GM21576 (cell line): ENCODE results near the gene BLM.

Experiments
- ATAC-seq: cut with Tn5 transposase; IDR thresholded peaks from one replicate; pipeline ENCODE4 v1.9.1; 2021; ENCODE audit warnings: mild to moderate bottlenecking, moderate library complexity; ENCODE audit not compliant: unreplicated experiment

BLM gene

DNA sequence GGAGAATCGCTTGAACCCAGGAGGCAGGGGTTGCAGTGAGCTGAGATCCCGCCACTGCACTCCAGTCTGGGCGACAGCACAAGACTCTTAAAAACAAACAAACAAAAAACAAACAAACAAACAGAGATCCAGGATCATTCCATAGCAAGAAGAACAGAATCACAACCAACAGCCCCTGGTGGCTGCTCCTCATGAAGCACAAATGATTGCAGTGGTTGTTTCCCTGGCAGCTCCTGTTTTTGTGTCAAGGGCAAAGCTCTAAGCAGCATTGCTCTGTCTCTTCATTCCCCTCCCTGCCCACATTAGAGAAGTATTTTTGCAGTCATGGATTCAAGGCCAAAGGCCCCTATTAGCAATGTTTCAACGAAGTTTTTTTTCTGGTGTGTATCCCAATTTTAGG, 25.8 kb upstream of the BLM start:
- ATAC-seq: no peak

DNA sequence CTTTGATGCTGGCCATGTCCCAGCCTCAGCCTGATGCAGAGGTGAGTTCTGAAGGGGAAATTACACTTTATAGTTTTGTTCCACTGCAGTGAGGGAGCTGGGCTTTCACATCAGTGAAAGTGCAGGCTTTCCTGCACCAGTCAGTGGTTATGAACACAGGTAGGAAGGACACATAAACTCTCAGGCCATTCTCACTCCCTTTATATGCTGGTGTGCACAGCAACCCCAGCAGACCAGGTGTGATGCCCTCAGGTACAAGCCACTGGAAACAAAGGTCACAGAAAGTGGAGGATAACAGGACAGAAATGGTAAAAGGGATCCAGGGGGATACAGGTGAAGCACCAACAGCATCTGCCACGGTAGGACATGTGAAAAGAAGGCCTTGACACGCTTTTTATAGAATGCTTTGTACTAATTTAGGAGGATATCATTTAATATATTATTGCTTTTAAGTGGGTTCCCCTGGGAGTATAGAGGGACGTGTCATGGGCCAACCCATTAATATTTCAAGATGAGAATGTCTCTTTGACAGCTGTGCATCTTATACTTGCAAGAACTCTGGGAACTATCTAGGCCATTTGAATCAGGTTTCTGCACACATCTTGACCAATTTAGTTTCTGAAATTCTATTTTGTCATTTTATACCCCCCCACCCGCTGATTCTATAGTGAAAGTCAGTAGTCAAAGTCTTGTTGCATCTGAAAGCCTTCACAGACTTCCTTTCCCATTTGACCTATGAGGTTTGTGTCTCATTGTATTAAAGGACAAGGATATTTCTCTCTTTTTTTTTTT, 25.0 kb upstream of the BLM start:
- peak; percentile 62 for ATAC-seq

DNA sequence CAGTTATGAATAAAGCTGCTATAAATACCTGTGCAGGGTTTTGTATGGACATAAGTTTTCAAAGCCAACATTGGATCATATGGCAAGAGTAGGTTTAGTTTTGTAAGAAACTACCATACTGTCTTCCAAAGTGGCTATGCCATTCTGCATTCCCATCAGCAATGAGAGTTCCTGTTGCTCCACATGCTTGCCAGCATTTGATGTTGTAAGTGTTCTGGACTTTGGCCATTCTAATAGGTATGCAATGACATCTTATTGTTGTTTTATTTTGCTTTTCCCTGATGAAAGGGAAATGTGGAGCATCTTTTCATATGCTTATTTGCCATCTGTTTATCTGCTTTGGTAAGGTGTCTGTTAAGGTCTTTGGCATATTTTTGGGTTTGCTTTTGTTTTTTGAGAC, 22.2 kb upstream of the BLM start:
- no peak for ATAC-seq

DNA sequence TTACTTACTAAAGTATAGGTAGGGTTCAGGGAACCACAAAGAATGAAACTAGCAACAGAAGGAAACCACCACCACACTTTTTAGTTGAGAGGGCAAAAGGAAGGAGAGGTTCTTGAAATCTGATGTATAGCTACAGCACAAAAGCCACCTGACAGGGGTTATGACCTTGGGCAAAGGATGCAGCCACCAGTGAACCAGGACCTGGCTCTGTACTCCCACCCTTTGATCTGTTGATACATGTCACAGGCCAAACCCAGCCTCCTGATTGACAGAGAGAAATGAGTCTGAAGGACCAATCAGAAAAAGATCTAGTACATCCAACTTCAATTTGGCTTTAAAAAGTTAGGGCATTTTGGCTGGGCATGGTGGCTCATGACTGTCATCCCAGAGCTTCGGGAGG, 20.0 kb upstream of the BLM start:
- ATAC-seq: no peak

DNA sequence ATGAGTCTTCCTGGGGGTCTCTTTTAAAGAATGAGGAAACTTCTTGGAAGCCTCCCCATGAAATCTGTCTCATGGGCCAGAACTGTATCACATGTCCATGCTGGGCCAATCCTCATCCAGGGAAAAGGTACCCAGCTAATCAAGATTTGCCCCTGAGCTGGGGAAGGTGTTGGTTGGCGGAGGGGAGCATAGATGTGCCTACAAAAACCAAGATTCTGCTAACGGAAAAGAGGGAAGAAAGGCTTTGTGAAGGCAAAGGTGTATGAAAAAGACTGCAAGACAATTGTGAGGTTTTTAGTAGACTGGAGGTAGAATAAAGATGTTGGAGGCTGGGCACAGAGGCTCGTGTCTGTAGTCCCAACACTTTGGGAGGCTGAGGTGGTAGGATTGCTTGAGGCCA, 18.5 kb upstream of the BLM start:
- ATAC-seq: no peak

DNA sequence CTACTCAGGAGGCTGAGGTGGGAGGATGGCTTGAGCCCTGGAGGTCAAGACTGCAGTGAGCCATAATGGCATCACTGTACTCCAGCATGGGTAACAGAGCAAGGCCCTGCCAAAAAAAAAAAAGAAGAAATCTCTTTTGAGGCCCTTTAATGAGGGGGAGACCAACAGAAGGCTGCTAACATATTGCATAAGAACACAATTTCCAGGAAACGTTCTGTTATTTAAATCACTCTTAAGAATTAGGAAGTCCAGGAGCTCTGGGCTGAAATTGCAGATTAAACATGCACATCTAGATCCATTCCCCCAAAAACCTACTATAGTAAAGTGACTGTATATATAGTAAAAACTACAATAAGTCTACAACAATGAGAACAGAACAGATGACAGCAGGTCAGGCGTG, 16.1 kb upstream of the BLM start:
- no peak for ATAC-seq

DNA sequence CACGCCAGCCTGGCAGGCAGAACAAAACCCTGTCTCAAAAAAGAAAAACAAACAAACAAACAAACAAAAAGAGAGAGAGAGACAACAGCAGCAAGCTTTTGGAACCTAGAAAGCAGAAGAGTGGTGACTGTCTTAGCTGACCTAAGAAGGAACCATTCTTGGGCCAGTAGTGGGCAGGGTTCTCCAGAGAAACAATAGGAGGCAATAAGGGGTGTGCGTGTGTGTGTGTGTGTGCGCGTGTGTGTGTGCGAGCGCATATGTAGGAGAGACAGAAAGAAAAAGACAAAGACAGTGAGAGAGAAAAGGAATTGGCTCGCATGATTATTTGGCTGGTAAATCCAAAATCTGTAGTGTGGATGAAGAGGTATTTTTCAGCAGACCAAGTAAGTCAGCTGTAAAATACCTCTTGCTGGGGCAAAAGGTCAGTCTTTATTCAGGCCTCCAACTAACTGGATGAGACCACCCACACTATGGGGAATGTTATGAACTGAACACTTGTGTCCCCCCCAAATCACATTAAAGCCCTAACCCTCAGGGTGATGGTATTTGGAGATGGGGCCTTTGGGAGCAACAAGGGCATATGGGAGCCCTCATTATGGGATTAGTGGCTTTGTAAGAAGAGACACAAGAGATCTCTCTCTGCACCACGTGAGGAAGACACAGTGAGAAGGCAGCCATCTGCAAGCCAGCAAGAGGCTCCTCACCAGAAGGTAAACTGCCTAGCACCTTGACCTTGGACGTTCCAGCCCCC, 15.1 kb upstream of the BLM start:
- no peak for ATAC-seq

DNA sequence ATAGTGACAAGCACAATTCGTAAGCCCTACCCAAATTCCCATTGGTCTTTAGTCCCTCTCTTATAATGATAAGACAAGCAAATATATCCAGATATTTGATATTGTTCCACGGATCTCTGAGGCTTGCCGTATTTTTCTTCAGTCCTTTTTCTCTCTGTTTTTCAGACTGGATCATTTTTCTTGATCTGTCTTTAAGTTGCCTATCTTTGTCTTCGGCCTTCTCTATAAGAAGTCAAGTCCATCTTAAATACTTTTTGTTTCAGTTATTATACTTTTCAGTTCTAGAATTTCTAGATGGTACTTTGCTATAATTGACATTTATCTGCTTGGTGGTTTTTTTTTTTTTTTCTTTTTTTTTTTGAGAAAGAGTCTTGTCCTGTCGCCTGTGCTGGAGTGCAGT, 13.7 kb upstream of the BLM start:
- no peak for ATAC-seq

DNA sequence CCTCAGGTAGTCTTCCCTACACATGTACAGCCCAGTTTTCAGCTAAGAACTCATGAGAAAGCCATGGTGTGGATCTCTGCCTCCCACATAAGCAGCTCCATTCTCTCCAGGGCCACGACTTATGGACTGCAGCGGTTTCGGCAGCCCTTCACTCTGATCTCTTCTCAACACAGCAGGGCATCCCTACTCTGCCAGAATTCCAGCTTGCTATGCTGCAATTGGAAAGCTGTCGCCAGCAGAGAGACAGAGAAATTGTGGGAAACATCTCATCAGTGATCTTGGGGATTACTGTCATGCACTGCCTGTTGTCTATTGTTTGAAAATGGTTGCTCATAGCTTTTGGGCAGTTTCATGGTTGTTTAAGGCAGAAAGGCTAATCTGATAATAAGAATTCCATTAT, 11.9 kb upstream of the BLM start:
- ATAC-seq: no peak

DNA sequence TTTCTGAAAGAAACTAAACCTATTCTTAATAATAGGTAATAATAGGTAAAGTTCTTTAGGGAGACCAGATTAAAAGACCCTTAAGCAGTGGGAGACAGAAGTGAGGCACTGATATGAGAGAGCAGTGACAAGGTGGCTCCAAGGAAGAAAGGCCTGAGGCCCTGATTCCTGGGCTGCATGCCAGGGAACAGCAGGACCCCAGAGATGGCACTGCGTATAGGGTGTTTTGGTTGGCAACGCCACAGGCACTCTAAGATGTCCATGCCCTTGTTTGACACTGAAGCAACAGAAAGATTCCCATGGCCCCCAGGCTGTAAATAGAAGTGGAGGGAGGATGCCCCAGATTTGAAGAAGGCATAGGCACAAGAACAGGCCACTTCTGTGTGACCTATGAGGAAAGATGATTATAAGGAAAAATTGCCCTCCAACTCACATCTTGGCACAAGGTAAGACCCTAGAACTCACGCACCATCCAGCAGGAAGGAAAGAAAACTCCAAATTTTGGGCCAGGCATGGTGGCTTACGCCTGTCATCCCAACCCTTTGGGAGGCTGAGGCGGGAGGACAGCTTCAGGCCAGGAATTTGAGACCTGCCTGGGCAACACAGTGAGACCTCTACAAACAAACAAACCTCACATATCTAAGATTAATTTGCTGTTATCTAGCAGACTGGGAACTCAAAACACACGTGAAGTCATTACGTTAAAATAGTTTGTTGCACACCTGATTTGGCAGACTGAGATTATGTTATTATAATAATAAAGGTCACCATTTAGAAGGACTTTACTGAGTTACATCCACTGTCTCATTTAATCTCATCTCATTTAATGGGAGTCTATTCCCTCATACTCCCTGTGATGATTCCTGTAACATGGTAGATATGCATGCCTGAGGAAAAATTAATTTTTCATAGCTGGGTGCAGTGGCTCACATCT, 10.5 kb upstream of the BLM start:
- ATAC-seq: no peak

DNA sequence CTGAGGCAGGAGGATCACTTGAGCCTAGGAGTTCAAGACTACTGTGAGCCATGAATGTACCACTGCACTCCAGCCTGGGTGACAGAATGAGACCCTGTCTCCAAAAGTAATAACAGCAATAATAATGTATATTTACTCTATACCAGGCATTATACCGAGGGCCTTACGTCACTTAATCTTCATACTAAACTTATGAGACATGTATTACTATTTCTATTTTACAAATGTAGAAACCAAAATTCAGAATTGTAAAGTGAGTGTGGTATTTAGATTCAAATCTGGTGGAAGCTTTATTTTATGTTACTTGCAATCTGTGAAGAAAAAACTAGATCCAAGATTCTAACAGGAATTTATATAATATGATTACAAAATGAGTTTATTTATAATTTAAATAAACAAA, 9.7 kb upstream of the BLM start:
- ATAC-seq: no peak

DNA sequence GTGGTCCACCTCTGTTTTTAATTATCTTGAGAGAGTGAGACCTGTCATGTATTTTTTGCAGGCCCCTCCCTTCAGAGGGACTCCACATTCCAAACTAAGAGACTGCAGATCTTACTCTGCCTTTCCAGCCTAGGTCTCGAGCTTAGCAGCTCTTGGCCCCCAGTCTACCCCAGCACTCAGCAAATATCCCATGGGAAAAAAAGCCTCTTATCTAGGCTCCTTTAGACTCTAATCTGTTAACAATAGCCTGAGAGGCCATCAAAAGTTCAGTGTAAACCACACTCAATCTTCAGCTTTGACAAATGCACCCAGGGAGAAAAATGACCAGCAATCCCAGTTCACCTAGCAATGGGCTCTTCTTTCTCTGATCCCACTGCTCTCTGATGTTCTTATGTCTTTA, 8.6 kb upstream of the BLM start:
- ATAC-seq: no peak

DNA sequence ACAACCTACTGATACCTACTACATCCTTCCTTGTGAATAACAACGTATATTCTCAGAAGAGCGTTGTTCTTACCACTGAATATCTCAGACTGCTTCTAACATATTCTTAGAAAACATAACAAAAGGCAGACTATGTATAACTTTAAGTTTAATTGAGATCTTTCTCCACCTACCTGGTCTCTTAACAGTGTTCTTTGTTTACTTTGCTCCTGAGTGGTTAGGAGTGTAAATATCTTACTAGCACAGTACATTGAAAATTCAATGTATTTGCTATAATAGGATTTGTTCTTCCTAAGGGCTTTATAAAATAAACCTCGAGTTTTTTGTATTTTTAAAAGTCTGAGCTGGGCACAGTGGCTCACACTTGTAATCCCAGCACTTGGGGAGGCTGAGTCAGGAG, 7.9 kb upstream of the BLM start:
- no peak for ATAC-seq

DNA sequence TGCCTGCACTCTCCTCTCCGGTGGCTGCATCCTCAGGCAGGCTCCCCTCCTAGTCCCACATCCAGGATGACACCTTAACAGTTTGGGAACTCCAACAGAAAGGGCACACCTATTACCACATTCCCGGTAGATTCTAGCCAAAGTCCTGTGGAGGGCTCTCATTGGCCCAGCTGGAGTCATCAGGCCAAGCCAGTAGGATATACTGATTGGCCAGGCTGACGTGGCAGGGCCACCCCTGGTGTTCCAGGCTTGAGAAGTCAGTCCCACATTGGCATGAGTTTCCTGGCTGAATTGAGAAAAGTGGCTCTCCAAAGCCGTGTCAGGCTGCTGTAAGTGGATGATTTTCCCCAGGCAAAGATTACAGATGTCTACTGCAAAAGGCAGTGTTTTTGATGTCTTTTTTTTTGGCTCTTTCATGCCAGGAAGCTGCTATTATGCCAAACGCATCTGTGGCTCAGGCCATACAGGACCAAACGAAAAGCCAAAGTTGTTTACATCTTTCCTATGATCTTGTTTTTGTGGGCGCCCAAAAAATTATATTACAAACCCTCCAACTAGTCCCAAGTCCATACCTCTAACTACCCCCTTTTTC, 6.6 kb upstream of the BLM start:
- no peak for ATAC-seq

DNA sequence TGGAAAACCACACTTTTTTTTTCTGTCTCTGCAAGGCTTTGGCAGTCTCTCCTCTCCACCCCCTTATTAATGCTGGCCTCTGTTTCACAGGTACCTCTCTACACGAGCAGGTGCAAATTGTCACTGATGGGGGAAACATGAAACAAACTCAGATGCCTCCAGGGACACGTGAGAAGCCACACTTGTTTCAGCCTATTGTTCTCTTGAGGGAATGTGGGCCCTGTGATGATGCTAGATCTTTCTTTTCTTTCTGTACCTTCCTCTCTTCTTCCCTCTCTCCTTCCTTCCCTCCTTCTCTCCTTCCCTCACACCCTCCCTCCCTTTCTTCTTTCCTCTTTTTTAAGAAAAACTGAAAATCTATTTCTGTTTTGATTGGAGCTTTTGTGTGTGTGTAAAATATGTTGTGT, 5.7 kb upstream of the BLM start:
- no peak for ATAC-seq

DNA sequence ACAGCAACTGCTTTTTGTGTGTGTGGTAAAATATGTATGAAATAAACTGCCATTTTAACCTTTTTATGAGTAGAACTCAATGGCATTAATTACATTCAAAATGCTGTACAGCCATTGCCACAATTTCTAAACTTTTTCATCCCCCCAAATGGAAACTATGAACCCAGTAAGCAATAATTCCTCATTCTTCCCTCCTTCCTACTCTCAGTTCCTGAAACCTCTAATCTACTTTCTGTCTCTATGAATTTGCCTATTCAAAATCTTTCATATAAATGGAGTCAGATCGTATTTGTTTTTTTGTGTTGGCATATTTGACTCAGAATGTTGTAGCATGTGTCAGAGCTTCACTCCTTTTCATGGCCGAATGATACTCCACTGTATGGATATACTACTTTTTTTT, 5.3 kb upstream of the BLM start:
- ATAC-seq: no peak

DNA sequence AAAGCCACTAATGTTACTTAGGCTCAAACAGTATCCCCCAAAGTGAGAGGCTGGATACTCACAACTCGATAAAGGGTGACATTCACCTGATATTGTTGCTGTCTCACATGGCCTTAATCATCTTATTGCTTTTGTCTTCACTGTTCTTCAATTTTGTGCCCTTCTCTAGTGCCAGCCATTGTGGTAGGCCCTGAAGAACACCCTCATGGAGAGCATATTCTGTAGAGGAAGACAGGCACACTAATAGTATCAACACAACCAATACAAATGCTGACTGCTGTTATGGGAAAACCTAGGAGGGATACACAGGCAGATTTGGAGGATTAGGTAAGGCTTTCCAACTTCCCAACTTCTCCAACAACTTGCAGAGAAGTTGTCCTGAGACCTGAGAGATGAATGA, 4.1 kb upstream of the BLM start:
- no peak for ATAC-seq

DNA sequence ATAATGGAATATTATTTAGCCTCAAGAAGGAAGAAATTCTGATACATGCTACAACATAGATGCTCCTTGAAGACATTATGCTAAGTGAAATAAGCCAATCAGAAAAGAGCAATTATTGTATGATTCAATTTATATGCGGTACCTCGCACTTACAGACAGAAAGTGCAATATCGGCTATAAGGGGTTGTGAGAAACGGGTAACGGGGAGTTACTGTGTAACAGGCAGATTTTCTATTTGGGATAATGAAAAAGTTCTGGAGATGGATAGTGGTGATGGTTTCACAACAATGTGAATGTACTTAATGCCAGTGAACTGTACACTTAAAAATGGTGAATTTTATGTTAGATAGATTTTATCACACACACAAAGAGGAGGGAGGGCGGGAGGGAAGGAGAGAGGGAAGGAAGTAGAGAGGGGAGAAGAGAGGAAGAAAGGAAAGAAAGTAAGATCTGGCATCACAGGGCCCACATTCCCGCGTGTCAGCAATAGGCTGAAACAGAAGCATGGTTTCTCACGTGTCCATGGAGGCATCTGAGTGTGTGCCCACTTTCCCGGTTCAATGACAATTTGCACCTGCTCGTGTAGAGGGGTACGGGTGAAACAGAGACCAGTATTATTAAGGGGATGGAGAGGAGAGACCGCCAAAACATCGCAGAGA, 700 bp upstream of the BLM start:
- ATAC-seq: no peak

DNA sequence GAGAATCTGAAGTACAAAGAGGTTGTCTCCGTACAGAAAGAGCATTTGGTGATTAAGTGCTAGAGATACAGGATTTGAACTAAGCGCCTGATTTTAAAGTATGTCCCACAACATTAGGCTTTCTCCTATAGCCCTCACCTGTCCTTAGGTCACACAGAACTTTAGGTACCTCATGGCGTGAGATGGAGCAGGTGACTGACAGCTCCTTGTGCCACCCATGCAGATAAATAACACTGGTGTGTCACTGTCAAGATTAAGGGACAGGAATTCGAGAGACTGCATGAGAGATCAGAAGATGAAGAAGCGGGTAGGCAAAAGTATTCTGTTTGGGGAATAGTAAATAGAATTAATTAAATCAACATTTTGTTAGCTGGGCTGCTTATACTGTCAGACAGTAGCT, 1.1 kb downstream of the BLM start:
- ATAC-seq: no peak

DNA sequence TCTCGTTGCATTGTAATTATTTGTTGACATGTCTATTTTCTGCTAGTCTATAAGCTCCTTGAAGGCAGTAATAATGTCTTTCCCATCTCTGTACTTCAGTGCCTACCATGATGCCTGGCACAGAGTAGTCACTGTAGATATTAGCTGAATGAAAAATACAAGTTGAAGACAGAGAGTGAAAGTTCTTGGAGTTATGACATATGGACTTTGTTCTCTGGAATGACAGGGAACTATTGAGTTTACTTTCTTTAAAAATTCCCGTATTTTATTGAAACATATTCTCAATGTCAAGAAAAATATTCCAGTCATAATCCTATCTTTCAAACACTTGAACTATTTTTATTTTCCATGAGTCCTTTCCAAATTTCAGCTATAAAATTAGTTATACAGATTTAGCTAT, 3.0 kb downstream of the BLM start:
- ATAC-seq: no peak

DNA sequence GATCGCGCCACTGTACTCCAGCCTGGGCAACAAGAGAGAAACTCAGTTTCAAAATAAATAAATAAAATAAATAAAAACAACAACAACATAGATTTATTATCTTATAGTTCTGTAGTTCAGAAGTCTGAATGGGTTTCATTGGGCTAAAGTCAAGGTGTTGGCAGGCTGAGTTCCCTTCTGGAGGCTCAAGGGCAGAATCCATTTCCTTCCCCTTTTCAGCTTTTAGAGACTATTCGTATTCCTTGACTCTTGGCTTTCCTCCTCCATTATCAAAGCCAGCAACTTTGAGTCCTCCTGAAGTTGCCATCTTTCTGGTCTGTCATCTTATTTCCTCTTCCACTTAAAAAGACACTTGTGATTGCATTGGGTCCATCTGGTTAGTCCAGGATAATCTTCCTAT, 12.1 kb downstream of the BLM start:
- ATAC-seq: no peak
